Measurements from ENCODE around the gene HDAC1.

HDAC1 gene

DNA sequence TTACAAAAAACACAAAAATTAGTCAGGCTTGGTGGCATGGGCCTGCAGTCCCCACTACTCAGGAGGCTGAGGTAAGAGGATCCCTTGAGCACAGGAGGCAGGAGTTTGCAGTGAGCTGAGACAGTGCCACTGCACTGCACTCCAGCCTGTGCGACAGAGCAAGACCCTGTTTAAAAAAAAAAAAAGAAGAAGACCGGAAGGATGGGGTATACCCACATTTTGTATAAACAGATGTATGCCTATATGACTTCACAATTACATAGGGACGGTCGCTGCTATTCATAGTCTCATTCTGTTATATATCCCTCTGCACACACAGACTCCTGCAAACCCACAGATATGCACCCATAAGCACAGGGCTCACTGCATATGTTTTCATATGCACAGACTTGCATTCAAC is 28.1 kb upstream of the HDAC1 start:
- TF ChIP-seq, protein P1, sequence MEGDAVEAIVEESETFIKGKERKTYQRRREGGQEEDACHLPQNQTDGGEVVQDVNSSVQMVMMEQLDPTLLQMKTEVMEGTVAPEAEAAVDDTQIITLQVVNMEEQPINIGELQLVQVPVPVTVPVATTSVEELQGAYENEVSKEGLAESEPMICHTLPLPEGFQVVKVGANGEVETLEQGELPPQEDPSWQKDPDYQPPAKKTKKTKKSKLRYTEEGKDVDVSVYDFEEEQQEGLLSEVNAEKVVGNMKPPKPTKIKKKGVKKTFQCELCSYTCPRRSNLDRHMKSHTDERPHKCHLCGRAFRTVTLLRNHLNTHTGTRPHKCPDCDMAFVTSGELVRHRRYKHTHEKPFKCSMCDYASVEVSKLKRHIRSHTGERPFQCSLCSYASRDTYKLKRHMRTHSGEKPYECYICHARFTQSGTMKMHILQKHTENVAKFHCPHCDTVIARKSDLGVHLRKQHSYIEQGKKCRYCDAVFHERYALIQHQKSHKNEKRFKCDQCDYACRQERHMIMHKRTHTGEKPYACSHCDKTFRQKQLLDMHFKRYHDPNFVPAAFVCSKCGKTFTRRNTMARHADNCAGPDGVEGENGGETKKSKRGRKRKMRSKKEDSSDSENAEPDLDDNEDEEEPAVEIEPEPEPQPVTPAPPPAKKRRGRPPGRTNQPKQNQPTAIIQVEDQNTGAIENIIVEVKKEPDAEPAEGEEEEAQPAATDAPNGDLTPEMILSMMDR (IDR thresholded peaks at IDR 0.05; ENCODE audit: low read depth, low read length, missing control alignments): no peak
- no peak overlapping the region for H3K4me3 ChIP-seq (ENCODE audit: low read depth, low read length)
- no peak for DNase-seq (ENCODE audit: low read depth)
- in situ Hi-C loops (cut with HindIII; ENCODE audit: low sequenced_read_pairs): no loop called here

DNA sequence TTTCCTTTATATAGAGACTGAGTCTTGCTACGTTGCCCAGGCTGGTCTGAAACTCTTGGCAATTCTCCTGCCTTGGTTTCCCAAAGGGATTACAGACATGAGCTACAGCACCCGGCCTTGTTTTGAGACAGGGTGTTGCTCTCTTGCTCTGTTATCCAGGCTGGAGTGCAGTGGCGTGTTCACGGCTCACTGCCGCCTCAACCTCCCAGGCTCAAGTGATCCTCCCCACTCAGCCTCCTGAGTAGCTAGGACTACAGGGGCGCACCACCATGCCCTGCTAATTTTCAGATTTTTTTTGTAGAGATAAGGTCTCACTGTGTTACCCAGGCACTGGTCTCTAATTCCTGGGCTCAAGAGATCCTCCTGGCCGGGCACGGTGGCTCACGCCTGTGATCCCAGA is 26.0 kb upstream of the HDAC1 start:
- H3K4me3 ChIP-seq (ENCODE audit: low read depth, low read length): no peak overlapping the region
- TF ChIP-seq, protein P1 (IDR thresholded peaks at IDR 0.05; ENCODE audit: low read depth, low read length, missing control alignments): no peak
- no peak for DNase-seq (ENCODE audit: low read depth)
- in situ Hi-C loops (cut with HindIII; ENCODE audit: low sequenced_read_pairs): no loop called here

DNA sequence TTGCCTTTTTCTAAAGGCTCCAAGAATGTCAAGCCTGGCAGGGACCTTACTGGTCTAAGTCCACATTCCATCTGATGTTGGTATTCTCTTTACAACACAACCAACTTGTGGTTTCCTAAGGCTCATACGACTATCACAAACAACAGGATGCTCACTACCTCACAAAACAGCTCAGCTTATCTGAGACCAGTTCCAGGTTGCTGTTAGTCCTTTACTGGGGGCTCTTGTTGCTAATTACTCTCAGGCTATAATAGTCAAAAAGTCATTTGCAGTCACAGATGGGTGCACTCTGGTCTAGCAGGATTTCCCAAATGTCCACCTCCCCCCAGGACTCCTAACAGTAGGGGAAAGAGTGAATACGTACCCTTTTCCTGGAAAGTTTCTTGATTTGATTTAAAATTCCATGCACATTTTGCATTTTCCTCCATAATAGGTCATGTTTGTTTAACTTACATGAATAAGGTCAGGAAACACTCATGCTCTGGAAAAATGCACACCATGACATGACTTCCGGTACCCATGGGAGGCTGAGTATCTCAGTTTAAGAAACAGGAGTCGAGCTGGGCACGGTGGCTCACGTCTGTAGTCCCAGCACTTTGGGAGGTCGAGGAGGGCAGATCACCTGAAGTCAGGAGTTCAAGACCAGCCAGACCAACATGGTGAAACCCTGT is 24.8 kb upstream of the HDAC1 start:
- DNase-seq (ENCODE audit: low read depth): no peak
- TF ChIP-seq, protein P1 (IDR thresholded peaks at IDR 0.05; ENCODE audit: low read depth, low read length, missing control alignments): no peak
- no peak overlapping the region for H3K4me3 ChIP-seq (ENCODE audit: low read depth, low read length)
- in situ Hi-C loops (cut with HindIII; ENCODE audit: low sequenced_read_pairs): no loop called here

DNA sequence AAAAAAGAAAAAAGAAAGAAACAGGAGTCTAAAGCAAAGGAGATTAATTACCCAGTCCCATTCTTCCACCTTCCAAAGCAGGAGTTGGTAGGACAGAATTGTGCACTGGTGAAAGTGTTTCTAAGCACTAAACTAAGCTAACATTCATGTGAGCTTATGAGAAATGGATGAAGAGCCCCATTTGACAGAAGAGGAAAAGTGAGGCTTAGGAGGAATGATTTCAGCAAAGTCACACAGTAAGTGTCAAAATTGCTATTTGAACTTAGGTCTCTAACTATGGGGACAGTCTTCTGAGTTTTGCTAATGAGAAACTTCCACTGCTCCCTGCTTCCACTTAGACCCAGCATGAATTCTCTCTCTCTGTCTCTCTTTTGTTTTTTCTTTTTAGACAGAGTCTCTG is 22.1 kb upstream of the HDAC1 start:
- no peak for DNase-seq (ENCODE audit: low read depth)
- H3K4me3 ChIP-seq (ENCODE audit: low read depth, low read length): no peak overlapping the region
- TF ChIP-seq, protein P1 (IDR thresholded peaks at IDR 0.05; ENCODE audit: low read depth, low read length, missing control alignments): no peak
- in situ Hi-C loops (cut with HindIII; ENCODE audit: low sequenced_read_pairs): no loop called here

DNA sequence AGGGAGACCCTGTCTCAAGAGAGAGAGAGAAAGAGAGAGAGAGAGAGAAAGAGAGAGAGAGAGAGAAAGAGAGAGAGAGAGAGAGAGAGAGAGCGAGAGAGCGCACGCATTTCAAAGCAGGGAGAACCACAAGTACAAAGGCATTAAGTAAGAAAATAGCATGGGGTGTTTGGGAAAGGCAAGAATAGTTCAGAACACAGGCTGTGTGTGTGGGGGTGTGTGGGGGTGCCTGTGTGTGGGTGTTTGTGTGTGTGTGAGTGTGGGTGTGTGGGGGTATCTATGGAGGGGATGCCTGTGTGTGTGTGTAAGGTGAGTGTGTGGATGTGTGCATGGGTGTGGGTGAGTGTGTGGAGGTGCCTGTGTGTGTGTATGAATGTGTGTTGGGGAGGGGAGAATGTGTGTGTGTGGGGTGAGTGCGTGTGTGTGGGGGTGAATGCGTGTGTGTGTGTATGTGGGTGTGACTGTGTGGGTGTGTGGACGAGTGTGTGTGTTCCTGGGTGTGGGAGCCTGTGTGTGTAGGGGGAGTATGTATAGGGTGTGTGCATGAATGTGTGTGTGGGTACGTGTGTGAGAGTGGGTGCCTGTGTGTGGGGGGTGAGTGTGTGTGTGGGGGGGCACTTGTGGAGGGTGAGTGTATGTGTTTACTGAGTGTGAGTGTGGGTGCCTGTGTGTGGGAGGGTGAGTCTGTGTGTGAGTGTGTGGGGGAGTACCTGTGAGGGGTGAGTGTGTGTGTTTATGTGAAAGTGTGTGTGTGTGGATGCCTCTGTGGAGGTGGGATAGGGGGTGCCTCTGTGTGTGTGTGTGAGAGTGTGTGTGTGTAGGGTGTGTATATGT is 19.1 kb upstream of the HDAC1 start:
- TF ChIP-seq, protein P1 (IDR thresholded peaks at IDR 0.05; ENCODE audit: low read depth, low read length, missing control alignments): no peak
- in situ Hi-C loops (cut with HindIII; ENCODE audit: low sequenced_read_pairs): no loop called here
- no peak for DNase-seq (ENCODE audit: low read depth)
- no peak overlapping the region for H3K4me3 ChIP-seq (ENCODE audit: low read depth, low read length)

DNA sequence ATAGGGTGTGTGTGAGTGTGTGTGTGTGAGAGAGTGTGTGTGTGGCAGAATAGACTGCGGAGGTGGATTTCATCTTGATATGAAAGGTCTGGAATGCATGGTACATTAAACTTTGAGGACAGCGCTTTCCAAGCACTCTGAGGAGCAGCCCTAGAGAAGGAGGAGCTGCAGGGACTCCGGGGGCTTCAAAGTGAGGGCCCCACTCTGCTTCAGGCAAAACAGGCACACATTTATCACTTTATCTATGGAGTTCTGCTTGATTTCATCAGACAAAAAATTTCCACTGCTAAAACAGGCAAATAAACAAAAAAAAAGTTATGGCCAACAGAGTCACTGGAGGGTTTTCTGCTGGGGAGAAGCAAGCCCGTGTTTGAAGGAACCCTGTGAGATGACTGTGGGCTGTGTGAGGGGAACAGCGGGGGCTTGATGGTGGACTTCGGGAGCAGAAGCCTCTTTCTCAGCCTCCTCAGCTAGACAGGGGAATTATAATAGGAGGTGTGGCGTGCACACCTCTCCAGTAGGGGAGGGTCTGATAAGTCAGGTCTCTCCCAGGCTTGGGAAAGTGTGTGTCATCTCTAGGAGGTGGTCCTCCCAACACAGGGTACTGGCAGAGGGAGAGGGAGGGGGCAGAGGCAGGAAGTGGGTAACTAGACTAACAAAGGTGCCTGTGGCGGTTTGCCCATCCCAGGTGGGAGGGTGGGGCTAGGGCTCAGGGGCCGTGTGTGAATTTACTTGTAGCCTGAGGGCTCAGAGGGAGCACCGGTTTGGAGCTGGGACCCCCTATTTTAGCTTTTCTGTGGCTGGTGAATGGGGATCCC is 18.3 kb upstream of the HDAC1 start:
- in situ Hi-C loops (cut with HindIII; ENCODE audit: low sequenced_read_pairs): no loop called here
- no peak for DNase-seq (ENCODE audit: low read depth)
- no peak overlapping the region for H3K4me3 ChIP-seq (ENCODE audit: low read depth, low read length)
- TF ChIP-seq, protein P1 (IDR thresholded peaks at IDR 0.05; ENCODE audit: low read depth, low read length, missing control alignments): no peak
